ENCODE results near the gene PIGQ.

PIGQ gene

GRCh38 chr16:621526-622105, 51.8 kb downstream of the PIGQ start:
- 89% methylated on average over 21 of the region's 21 CpGs for WGBS
- Histone ChIP-seq H3K36me3 (ENCODE audit: insufficient read depth, low read length) (0 out of 2 replicates have a peak, but pooled peaks cover 4% of the 10 kb centered on the region), H3K9me3 (ENCODE audit: insufficient read depth, low read depth, low read length) (no peaks in the 10 kb centered on the region), H3K9ac (ENCODE audit: low read depth, low read length) (no peak overlapping the region), H3K4me3 (ENCODE audit: low read length) (no peak overlapping the region), H3K27ac (ENCODE audit: low read depth, low read length) (no peak overlapping the region), H3K4me1 (ENCODE audit: insufficient read depth, low read length) (no peaks in the 10 kb centered on the region), H3K27me3 (ENCODE audit: insufficient read depth, low read length) (no peaks in the 10 kb centered on the region)

- no peaks in the 10 kb centered on the region for H3K4me1 ChIP-seq (ENCODE audit: insufficient read depth, low read length)
- H3K27me3 ChIP-seq (ENCODE audit: insufficient read depth, low read length): no peaks in the 10 kb centered on the region
- no peak overlapping the region for H3K4me3 ChIP-seq (ENCODE audit: low read length)
- WGBS: 82% methylated on average over 17 of the region's 17 CpGs
- 0 out of 2 replicates have a peak overlapping the region, but pooled peaks have one; percentile 25 for H3K27ac ChIP-seq (ENCODE audit: low read depth, low read length)
- H3K9me3 ChIP-seq (ENCODE audit: insufficient read depth, low read depth, low read length): no peaks in the 10 kb centered on the region
- peaks cover 8% of the 10 kb centered on the region; the same call in 1 of the 2 replicates for H3K36me3 ChIP-seq (ENCODE audit: insufficient read depth, low read length)
- H3K9ac ChIP-seq (ENCODE audit: low read depth, low read length): 0 out of 2 replicates have a peak overlapping the region, but pooled peaks have one; percentile 22
Observed at GRCh38 chr16:622920-623280, 53.1 kb downstream of the PIGQ start.

DNA sequence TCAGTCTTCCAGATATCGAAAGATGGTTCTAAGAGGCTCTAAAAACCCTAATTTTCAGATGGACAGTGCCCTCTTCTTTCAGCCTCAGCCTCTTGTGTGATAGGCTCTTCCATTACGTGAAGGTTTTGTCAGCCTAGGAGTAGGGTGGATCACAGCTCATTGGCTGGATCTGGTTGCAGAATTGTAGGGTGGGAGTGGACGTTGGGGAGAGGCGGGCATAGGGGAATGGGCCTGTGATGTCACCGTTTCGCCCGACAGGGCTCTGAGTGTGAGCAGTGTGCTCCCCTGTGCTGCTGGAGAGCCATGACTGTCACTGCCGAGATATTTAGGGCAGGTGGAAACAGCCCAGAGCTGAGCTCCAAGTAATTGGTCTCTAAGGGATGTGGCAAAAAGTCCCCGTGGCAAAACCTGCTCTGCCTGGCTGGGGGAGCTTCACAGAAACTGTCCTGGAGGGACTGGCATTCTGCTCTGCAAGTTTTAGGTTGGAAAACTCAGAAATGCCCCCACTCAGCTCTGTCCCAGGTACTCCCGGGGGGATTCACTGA, 54.8 kb downstream of the PIGQ start:
- 89% methylated on average over 10 of the region's 10 CpGs for WGBS
- Histone ChIP-seq H3K27me3 (ENCODE audit: insufficient read depth, low read length) (no peaks in the 10 kb centered on the region), H3K4me3 (ENCODE audit: low read length) (no peak overlapping the region), H3K9ac (ENCODE audit: low read depth, low read length) (no peak overlapping the region), H3K4me1 (ENCODE audit: insufficient read depth, low read length) (peaks cover 7% of the 10 kb centered on the region), H3K9me3 (ENCODE audit: insufficient read depth, low read depth, low read length) (no peaks in the 10 kb centered on the region), H3K36me3 (ENCODE audit: insufficient read depth, low read length) (peaks cover 8% of the 10 kb centered on the region; the same call in 1 of the 2 replicates), H3K27ac (ENCODE audit: low read depth, low read length) (no peak overlapping the region)

DNA sequence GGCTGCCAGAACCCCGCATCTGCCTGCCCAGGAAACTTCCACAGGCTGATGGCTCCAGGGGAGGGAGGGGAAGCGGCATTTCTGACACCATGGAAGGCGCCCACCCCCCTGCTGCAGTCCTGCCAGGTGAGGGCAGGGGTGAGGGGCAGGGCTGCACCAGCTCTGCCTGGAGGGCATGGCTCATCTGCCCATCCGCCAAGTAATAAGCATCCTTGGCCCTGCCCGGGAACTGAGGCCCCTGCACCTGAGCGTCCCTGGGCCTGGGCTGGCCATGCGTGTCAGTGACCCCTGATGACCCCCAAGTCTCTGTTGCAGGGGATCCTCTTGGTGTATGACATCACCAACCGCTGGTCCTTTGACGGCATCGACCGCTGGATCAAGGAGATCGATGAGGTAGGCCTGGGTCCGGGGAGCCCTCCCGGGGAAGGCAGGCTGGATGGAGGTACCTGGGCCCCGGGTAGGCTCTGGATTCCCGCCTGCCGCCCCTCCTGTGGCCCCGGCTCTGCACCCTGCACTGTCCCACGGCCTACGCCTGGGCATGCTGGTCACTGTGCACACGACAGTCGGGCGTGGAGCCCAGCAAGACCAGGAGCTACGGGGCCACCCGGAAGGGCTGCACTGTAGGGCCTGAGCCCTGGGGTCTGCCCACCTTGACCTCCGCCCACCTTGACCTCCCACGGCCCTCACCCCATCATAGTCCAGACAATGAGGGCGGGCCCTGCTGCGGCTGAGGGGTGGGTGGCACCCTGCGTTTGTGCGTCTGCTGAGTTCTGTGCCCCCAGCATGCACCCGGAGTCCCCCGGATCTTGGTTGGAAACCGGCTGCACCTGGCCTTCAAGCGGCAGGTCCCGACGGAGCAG, 55.6 kb downstream of the PIGQ start:
- Histone ChIP-seq H3K4me3 (ENCODE audit: low read length) (no peak overlapping the region), H3K36me3 (ENCODE audit: insufficient read depth, low read length) (peaks cover 8% of the 10 kb centered on the region; the same call in 1 of the 2 replicates), H3K9ac (ENCODE audit: low read depth, low read length) (no peak overlapping the region), H3K4me1 (ENCODE audit: insufficient read depth, low read length) (peaks cover 13% of the 10 kb centered on the region), H3K9me3 (ENCODE audit: insufficient read depth, low read depth, low read length) (no peaks in the 10 kb centered on the region), H3K27ac (ENCODE audit: low read depth, low read length) (no peak overlapping the region), H3K27me3 (ENCODE audit: insufficient read depth, low read length) (no peaks in the 10 kb centered on the region)
- 94% methylated on average over 37 of the region's 37 CpGs for WGBS

DNA sequence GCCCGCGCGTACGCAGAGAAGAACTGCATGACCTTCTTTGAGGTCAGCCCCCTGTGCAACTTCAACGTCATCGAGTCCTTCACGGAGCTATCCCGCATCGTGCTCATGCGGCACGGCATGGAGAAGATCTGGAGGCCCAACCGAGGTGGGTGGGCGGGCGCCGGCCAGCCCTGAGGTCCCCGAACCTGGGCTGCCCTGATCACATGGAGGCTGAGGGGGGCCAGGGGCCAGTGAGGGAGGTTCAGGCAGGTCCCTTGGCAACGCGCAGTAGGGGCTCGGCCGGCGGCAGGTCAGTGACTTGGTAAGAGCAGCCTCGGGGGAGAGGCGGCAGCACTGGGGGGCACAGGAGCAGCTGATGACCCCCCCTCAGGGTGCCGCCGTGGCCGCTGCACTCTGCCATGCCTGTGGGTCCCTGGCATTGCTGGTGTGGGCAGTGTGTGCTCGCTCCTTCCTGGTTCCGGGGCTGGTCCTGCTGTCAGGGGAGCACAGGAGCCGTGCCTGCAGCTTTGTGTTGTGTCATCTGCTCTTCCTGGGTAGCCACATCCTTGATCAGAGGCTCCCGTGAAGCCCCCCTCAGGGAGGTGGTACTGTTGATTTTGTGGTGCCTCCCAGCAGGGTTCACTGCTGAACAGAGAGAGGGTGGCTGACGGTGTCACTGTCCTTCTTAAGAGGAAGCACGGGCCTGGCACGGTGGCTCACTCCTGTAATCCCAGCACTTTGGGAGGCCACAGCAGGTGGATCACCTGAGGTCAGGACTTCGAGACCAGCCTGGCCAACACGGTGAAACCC, 56.4 kb downstream of the PIGQ start:
- H3K27ac ChIP-seq (ENCODE audit: low read depth, low read length): no peak overlapping the region
- WGBS: 95% methylated on average over 35 of the region's 35 CpGs
- no peaks in the 10 kb centered on the region for H3K9me3 ChIP-seq (ENCODE audit: insufficient read depth, low read depth, low read length)
- H3K9ac ChIP-seq (ENCODE audit: low read depth, low read length): no peak overlapping the region
- H3K4me1 ChIP-seq (ENCODE audit: insufficient read depth, low read length): peaks cover 15% of the 10 kb centered on the region
- H3K27me3 ChIP-seq (ENCODE audit: insufficient read depth, low read length): no peaks in the 10 kb centered on the region
- peaks cover 8% of the 10 kb centered on the region; the same call in 1 of the 2 replicates for H3K36me3 ChIP-seq (ENCODE audit: insufficient read depth, low read length)
- no peak overlapping the region for H3K4me3 ChIP-seq (ENCODE audit: low read length)

DNA sequence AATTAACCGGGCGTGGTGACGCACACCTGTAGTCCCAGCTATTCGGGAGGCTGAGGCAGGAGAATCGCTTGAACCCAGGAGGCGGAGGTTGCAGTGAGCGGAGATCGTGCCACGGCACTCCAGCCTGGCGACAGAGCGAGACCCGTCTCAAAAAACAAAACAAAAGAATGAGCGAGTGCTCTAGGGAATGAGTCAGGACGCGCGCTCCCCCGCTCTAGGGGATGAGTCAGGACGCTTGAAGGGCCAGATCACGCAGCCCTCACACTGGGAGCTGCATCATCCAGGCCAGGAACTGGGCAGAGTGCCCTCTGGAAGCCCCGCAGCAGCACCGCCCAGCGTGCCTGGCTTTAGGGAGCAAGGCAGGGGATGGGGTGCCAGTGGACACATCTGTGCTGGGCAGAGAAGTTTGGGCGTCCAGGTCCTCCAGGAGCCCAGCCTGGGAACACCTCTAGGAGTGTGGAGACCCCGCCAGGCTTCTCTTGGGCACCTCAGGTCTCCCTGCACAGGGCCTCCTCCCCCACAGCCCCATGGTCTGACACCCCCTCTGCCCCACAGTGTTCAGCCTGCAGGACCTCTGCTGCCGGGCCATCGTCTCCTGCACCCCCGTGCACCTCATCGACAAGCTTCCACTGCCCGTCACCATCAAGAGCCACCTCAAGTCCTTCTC, 57.2 kb downstream of the PIGQ start:
- H3K4me1 ChIP-seq (ENCODE audit: insufficient read depth, low read length): peaks cover 15% of the 10 kb centered on the region
- H3K9ac ChIP-seq (ENCODE audit: low read depth, low read length): no peak overlapping the region
- 88% methylated on average over 29 of the region's 29 CpGs for WGBS
- H3K9me3 ChIP-seq (ENCODE audit: insufficient read depth, low read depth, low read length): no peaks in the 10 kb centered on the region
- H3K36me3 ChIP-seq (ENCODE audit: insufficient read depth, low read length): peaks cover 8% of the 10 kb centered on the region; the same call in 1 of the 2 replicates
- H3K4me3 ChIP-seq (ENCODE audit: low read length): no peak overlapping the region
- H3K27ac ChIP-seq (ENCODE audit: low read depth, low read length): no peak overlapping the region
- H3K27me3 ChIP-seq (ENCODE audit: insufficient read depth, low read length): no peaks in the 10 kb centered on the region

DNA sequence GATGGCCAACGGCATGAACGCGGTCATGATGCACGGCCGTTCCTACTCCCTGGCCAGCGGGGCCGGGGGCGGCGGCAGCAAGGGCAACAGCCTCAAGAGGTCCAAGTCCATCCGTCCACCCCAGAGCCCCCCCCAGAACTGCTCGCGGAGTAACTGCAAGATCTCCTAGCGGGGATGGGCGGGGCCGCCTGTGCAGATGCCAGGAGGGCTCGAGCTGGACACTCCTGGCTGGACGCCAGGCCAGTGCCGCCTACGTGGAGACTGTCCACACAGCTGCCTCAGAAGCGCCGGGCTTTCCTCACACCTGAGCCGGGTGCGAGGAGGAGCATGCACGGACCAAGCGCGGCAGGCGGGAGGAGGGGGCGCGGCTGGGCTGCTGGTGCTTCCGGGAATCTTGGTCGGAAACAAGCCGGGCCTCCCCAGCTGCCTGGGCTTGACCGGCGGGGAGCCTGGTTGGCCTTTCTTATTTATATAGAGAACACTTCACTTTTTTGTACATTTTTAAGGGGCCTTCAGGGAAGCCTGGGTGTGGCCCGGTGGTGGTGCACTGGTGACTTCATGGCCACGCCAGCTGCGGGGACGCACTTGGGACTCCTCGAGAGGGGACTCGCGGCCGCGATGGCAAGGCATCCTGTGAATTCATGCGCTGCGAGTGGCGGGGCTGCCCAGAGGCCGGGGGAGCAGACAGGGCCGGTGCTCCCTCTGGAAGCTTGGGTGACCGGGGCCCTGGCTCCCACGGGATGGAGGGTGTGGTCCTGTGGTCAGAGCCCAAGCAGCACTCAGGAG, 57.9 kb downstream of the PIGQ start:
- WGBS: 89% methylated on average over 50 of the region's 50 CpGs
- H3K27ac ChIP-seq (ENCODE audit: low read depth, low read length): no peak overlapping the region
- peaks cover 8% of the 10 kb centered on the region; the same call in 1 of the 2 replicates for H3K36me3 ChIP-seq (ENCODE audit: insufficient read depth, low read length)
- no peak overlapping the region for H3K4me3 ChIP-seq (ENCODE audit: low read length)
- no peaks in the 10 kb centered on the region for H3K9me3 ChIP-seq (ENCODE audit: insufficient read depth, low read depth, low read length)
- H3K27me3 ChIP-seq (ENCODE audit: insufficient read depth, low read length): no peaks in the 10 kb centered on the region
- H3K9ac ChIP-seq (ENCODE audit: low read depth, low read length): no peak overlapping the region
- H3K4me1 ChIP-seq (ENCODE audit: insufficient read depth, low read length): peaks cover 15% of the 10 kb centered on the region

DNA sequence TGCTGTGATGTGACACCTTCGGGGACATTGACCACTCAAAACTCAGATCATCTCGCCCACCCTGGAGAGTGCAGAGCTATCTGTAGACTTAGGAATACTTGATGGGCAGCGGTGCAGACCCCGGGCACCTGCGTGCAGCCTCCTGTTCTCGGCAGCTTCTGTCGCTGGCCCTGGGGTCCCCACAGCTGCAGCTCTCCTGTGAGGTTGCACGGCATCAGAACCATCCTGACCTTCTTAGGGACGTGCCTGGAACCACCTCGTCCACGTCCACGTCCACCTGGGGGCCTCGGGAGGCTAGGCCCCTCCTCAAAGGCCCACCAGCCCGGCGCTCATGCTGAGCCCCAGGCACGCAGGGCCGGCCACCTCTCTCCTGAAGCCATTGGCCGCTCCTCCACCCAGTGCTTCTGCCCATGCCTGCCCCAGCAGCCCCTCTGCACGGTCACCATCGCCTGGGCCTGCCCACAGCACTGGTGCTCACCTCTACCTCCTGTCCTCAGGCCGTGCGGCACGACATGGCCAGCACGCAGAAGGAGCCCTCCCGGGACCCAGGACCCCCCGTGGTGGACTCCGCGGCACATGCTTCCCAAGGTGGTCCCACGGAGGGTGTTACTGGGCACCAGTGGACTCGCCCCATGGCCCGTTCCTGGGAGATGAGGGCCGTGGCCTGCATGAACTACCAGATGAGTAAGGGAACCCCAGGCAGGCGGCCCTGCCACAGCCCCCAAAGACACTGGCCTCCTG, 58.7 kb downstream of the PIGQ start:
- Histone ChIP-seq H3K4me1 (ENCODE audit: insufficient read depth, low read length) (peaks cover 15% of the 10 kb centered on the region), H3K4me3 (ENCODE audit: low read length) (no peak overlapping the region), H3K27ac (ENCODE audit: low read depth, low read length) (no peak overlapping the region), H3K9ac (ENCODE audit: low read depth, low read length) (no peak overlapping the region), H3K9me3 (ENCODE audit: insufficient read depth, low read depth, low read length) (no peaks in the 10 kb centered on the region), H3K36me3 (ENCODE audit: insufficient read depth, low read length) (peaks cover 8% of the 10 kb centered on the region; the same call in 1 of the 2 replicates), H3K27me3 (ENCODE audit: insufficient read depth, low read length) (no peaks in the 10 kb centered on the region)
- 92% methylated on average over 33 of the region's 33 CpGs for WGBS

GRCh38 chr16:629185-629832, 59.5 kb downstream of the PIGQ start:
- WGBS: 71% methylated on average over 29 of the region's 29 CpGs
- peak overlapping the region; percentile 86 for H3K27ac ChIP-seq (ENCODE audit: low read depth, low read length)
- H3K9ac ChIP-seq (ENCODE audit: low read depth, low read length): peak overlapping the region; percentile 33
- H3K36me3 ChIP-seq (ENCODE audit: insufficient read depth, low read length): peaks cover 16% of the 10 kb centered on the region
- H3K27me3 ChIP-seq (ENCODE audit: insufficient read depth, low read length): no peaks in the 10 kb centered on the region
- H3K9me3 ChIP-seq (ENCODE audit: insufficient read depth, low read depth, low read length): no peaks in the 10 kb centered on the region
- H3K4me1 ChIP-seq (ENCODE audit: insufficient read depth, low read length): peaks cover 15% of the 10 kb centered on the region
- H3K4me3 ChIP-seq (ENCODE audit: low read length): no peak overlapping the region

Data from HUES64 (cell line).